ENCODE data around the gene KRT6B.

KRT6B gene

GRCh38 chr12:52432559-52433207 is 19.3 kb downstream of the KRT6B start:
- Histone ChIP-seq H3K4me3 (ENCODE audit: low read depth in 1 of 2, low read length in 1 of 2) (no peak overlapping the region), H3K4me1 (ENCODE audit: control insufficient read depth in 1 of 2, insufficient read depth in 1 of 2, low read depth in 1 of 2, low read length in 1 of 2) (no peaks in the 10 kb centered on the region), H3K27me3 (peaks cover 5% of the 10 kb centered on the region), H3K9me3 (no peaks in the 10 kb centered on the region), H3K27ac (no peak overlapping the region), H3K36me3 (no peaks in the 10 kb centered on the region)
- TF ChIP-seq CTCF (IDR thresholded peaks at IDR 0.05), result no peak

- TF ChIP-seq CTCF (IDR thresholded peaks at IDR 0.05), result no peak
- H3K4me3 ChIP-seq (ENCODE audit: low read depth in 1 of 2, low read length in 1 of 2), result no peak overlapping the region
- no peaks in the 10 kb centered on the region for H3K4me1 ChIP-seq (ENCODE audit: control insufficient read depth in 1 of 2, insufficient read depth in 1 of 2, low read depth in 1 of 2, low read length in 1 of 2)
- no peak overlapping the region for H3K27ac ChIP-seq
- no peaks in the 10 kb centered on the region for H3K36me3 ChIP-seq
- peaks cover 15% of the 10 kb centered on the region for H3K27me3 ChIP-seq
- H3K9me3 ChIP-seq, result no peaks in the 10 kb centered on the region
Measured at GRCh38 chr12:52428121-52428520, 23.8 kb downstream of the KRT6B start.

GRCh38 chr12:52427083-52427482 is 24.9 kb downstream of the KRT6B start:
- no peak for TF ChIP-seq CTCF (IDR thresholded peaks at IDR 0.05)
- Histone ChIP-seq H3K27me3 (peaks cover 15% of the 10 kb centered on the region), H3K27ac (no peak overlapping the region), H3K36me3 (no peaks in the 10 kb centered on the region), H3K4me3 (ENCODE audit: low read depth in 1 of 2, low read length in 1 of 2) (no peak overlapping the region), H3K9me3 (no peaks in the 10 kb centered on the region), H3K4me1 (ENCODE audit: control insufficient read depth in 1 of 2, insufficient read depth in 1 of 2, low read depth in 1 of 2, low read length in 1 of 2) (no peaks in the 10 kb centered on the region)

GRCh38 chr12:52426034-52426433 is 25.9 kb downstream of the KRT6B start:
- no peaks in the 10 kb centered on the region for H3K4me1 ChIP-seq (ENCODE audit: control insufficient read depth in 1 of 2, insufficient read depth in 1 of 2, low read depth in 1 of 2, low read length in 1 of 2)
- H3K9me3 ChIP-seq, result no peaks in the 10 kb centered on the region
- peaks cover 22% of the 10 kb centered on the region for H3K27me3 ChIP-seq
- no peak for TF ChIP-seq CTCF (IDR thresholded peaks at IDR 0.05)
- H3K4me3 ChIP-seq (ENCODE audit: low read depth in 1 of 2, low read length in 1 of 2), result no peak overlapping the region
- H3K36me3 ChIP-seq, result no peaks in the 10 kb centered on the region
- no peak overlapping the region for H3K27ac ChIP-seq

- Histone ChIP-seq H3K36me3 (no peaks in the 10 kb centered on the region), H3K27me3 (peaks cover 27% of the 10 kb centered on the region), H3K27ac (no peak overlapping the region), H3K4me1 (ENCODE audit: control insufficient read depth in 1 of 2, insufficient read depth in 1 of 2, low read depth in 1 of 2, low read length in 1 of 2) (no peaks in the 10 kb centered on the region), H3K4me3 (ENCODE audit: low read depth in 1 of 2, low read length in 1 of 2) (no peak overlapping the region), H3K9me3 (no peaks in the 10 kb centered on the region)
- TF ChIP-seq CTCF (IDR thresholded peaks at IDR 0.05), result no peak
Measured at GRCh38 chr12:52425466-52425865, 26.5 kb downstream of the KRT6B start.

Data from neutrophil (primary cell).